ENCODE data around the gene BCR.

The BCR gene

GRCh38 chr22:23220485-23221350 is 40.4 kb downstream of the BCR start:
- Histone ChIP-seq H3K9me3 (ENCODE audit: insufficient read depth, low read depth, low read length) (no peaks in the 10 kb centered on the region), H3K14ac (ENCODE audit: low read length) (no peak overlapping the region), H3K27ac (ENCODE audit: low read depth, low read length) (no peak overlapping the region), H3K79me1 (ENCODE audit: low read length) (no peaks in the 10 kb centered on the region), H4K91ac (ENCODE audit: low read depth, low read length) (no peak overlapping the region), H3K23ac (ENCODE audit: low read length) (no peak overlapping the region), H3K4me2 (ENCODE audit: low read length) (no peak overlapping the region), H2BK120ac (ENCODE audit: insufficient read depth, low read length, poor library complexity) (no peak overlapping the region), H3K4me1 (ENCODE audit: control insufficient read depth in 1 of 2, insufficient read depth in 2 of 2, low read length in 2 of 2) (peaks cover 25 to 41% of the 10 kb centered on the region in 2 experiments), H4K8ac (ENCODE audit: low read depth, low read length) (no peak overlapping the region), H4K12ac (ENCODE audit: low read depth, low read length) (no peak overlapping the region), H3K4ac (ENCODE audit: low read depth, low read length) (peak overlapping the region; percentile 76), H3K9ac (ENCODE audit: low read length) (no peak overlapping the region), H3K27me3 (ENCODE audit: insufficient read depth, low read length) (no peaks in the 10 kb centered on the region), H3K4me3 (ENCODE audit: low read depth, low read length) (no peak overlapping the region), H3K79me2 (ENCODE audit: control insufficient read depth, insufficient read depth, low read length, poor library complexity) (peaks cover 27% of the 10 kb centered on the region), H3K36me3 (ENCODE audit: control insufficient read depth in 1 of 2, insufficient read depth in 2 of 2, low read length in 2 of 2) (peaks cover 0 to 6% of the 10 kb centered on the region in 2 experiments), H2AK5ac (ENCODE audit: low read length) (no peak overlapping the region), H3K18ac (ENCODE audit: low read length) (no peak overlapping the region), H2BK12ac (ENCODE audit: low read length) (no peak overlapping the region), H2BK5ac (ENCODE audit: low read depth, low read length, poor library complexity) (no peak overlapping the region), H2AFZ (ENCODE audit: insufficient read depth, low read length, poor library complexity) (no peak overlapping the region)
- no CpG with 5 or more reads among the region's 11 CpGs for WGBS (ENCODE audit: extremely low coverage, insufficient coverage, insufficient read length)
- peak; percentile 79 to 80 for DNase-seq

- H3K4me3 ChIP-seq (ENCODE audit: low read depth, low read length) = no peak overlapping the region
- H3K14ac ChIP-seq (ENCODE audit: low read length) = no peak overlapping the region
- no CpG with 5 or more reads among the region's 3 CpGs for WGBS (ENCODE audit: extremely low coverage, insufficient coverage, insufficient read length)
- H3K9ac ChIP-seq (ENCODE audit: low read length) = no peak overlapping the region
- no peak overlapping the region for H4K91ac ChIP-seq (ENCODE audit: low read depth, low read length)
- H4K12ac ChIP-seq (ENCODE audit: low read depth, low read length) = no peak overlapping the region
- H3K4me1 ChIP-seq (ENCODE audit: control insufficient read depth in 1 of 2, insufficient read depth in 2 of 2, low read length in 2 of 2) = peaks cover 25 to 41% of the 10 kb centered on the region in 2 experiments
- no peaks in the 10 kb centered on the region for H3K9me3 ChIP-seq (ENCODE audit: insufficient read depth, low read depth, low read length)
- no peak overlapping the region for H2BK12ac ChIP-seq (ENCODE audit: low read length)
- H3K27ac ChIP-seq (ENCODE audit: low read depth, low read length) = no peak overlapping the region
- H2AK5ac ChIP-seq (ENCODE audit: low read length) = no peak overlapping the region
- H3K36me3 ChIP-seq (ENCODE audit: control insufficient read depth in 1 of 2, insufficient read depth in 2 of 2, low read length in 2 of 2) = peaks cover 0 to 6% of the 10 kb centered on the region in 2 experiments
- no peak overlapping the region for H2AFZ ChIP-seq (ENCODE audit: insufficient read depth, low read length, poor library complexity)
- H3K27me3 ChIP-seq (ENCODE audit: insufficient read depth, low read length) = no peaks in the 10 kb centered on the region
- no peak overlapping the region for H4K8ac ChIP-seq (ENCODE audit: low read depth, low read length)
- no peak for DNase-seq
- H3K79me1 ChIP-seq (ENCODE audit: low read length) = no peaks in the 10 kb centered on the region
- H3K18ac ChIP-seq (ENCODE audit: low read length) = no peak overlapping the region
- no peak overlapping the region for H3K4me2 ChIP-seq (ENCODE audit: low read length)
- no peak overlapping the region for H3K23ac ChIP-seq (ENCODE audit: low read length)
- no peak overlapping the region for H2BK120ac ChIP-seq (ENCODE audit: insufficient read depth, low read length, poor library complexity)
- H3K79me2 ChIP-seq (ENCODE audit: control insufficient read depth, insufficient read depth, low read length, poor library complexity) = peaks cover 28% of the 10 kb centered on the region
- peak overlapping the region; percentile 76 for H3K4ac ChIP-seq (ENCODE audit: low read depth, low read length)
- H2BK5ac ChIP-seq (ENCODE audit: low read depth, low read length, poor library complexity) = no peak overlapping the region
These were observed 41.1 kb downstream of the BCR start for GRCh38 chr22:23221351-23221804.

GRCh38 chr22:23222033-23222792 is 41.9 kb downstream of the BCR start:
- H3K18ac ChIP-seq (ENCODE audit: low read length) = no peak overlapping the region
- H2AK5ac ChIP-seq (ENCODE audit: low read length) = no peak overlapping the region
- H3K9me3 ChIP-seq (ENCODE audit: insufficient read depth, low read depth, low read length) = no peaks in the 10 kb centered on the region
- H3K4me2 ChIP-seq (ENCODE audit: low read length) = no peak overlapping the region
- no peak overlapping the region for H4K8ac ChIP-seq (ENCODE audit: low read depth, low read length)
- no peaks in the 10 kb centered on the region for H3K79me1 ChIP-seq (ENCODE audit: low read length)
- no peak for DNase-seq
- H3K4me1 ChIP-seq (ENCODE audit: control insufficient read depth in 1 of 2, insufficient read depth in 2 of 2, low read length in 2 of 2) = peaks cover 25 to 36% of the 10 kb centered on the region in 2 experiments
- no peak overlapping the region for H3K9ac ChIP-seq (ENCODE audit: low read length)
- no peak overlapping the region for H3K14ac ChIP-seq (ENCODE audit: low read length)
- no peak overlapping the region for H2BK120ac ChIP-seq (ENCODE audit: insufficient read depth, low read length, poor library complexity)
- H3K4ac ChIP-seq (ENCODE audit: low read depth, low read length) = peak overlapping the region; percentile 25
- no peaks in the 10 kb centered on the region for H3K27me3 ChIP-seq (ENCODE audit: insufficient read depth, low read length)
- no peak overlapping the region for H2AFZ ChIP-seq (ENCODE audit: insufficient read depth, low read length, poor library complexity)
- peaks cover 26% of the 10 kb centered on the region for H3K79me2 ChIP-seq (ENCODE audit: control insufficient read depth, insufficient read depth, low read length, poor library complexity)
- H3K4me3 ChIP-seq (ENCODE audit: low read depth, low read length) = no peak overlapping the region
- H4K12ac ChIP-seq (ENCODE audit: low read depth, low read length) = no peak overlapping the region
- no peak overlapping the region for H4K91ac ChIP-seq (ENCODE audit: low read depth, low read length)
- no peak overlapping the region for H3K23ac ChIP-seq (ENCODE audit: low read length)
- H3K27ac ChIP-seq (ENCODE audit: low read depth, low read length) = no peak overlapping the region
- peaks cover 0 to 6% of the 10 kb centered on the region in 2 experiments for H3K36me3 ChIP-seq (ENCODE audit: control insufficient read depth in 1 of 2, insufficient read depth in 2 of 2, low read length in 2 of 2)
- 100% methylated on average over 1 of the region's 11 CpGs for WGBS (ENCODE audit: extremely low coverage, insufficient coverage, insufficient read length)
- no peak overlapping the region for H2BK5ac ChIP-seq (ENCODE audit: low read depth, low read length, poor library complexity)
- no peak overlapping the region for H2BK12ac ChIP-seq (ENCODE audit: low read length)

GRCh38 chr22:23222793-23223568 is 42.7 kb downstream of the BCR start:
- Histone ChIP-seq H3K14ac (ENCODE audit: low read length) (no peak overlapping the region), H3K4me1 (ENCODE audit: control insufficient read depth in 1 of 2, insufficient read depth in 2 of 2, low read length in 2 of 2) (peaks cover 24 to 31% of the 10 kb centered on the region in 2 experiments), H3K4me2 (ENCODE audit: low read length) (no peak overlapping the region), H3K9me3 (ENCODE audit: insufficient read depth, low read depth, low read length) (no peaks in the 10 kb centered on the region), H3K4me3 (ENCODE audit: low read depth, low read length) (no peak overlapping the region), H2BK120ac (ENCODE audit: insufficient read depth, low read length, poor library complexity) (no peak overlapping the region), H3K27me3 (ENCODE audit: insufficient read depth, low read length) (no peaks in the 10 kb centered on the region), H2AK5ac (ENCODE audit: low read length) (no peak overlapping the region), H4K91ac (ENCODE audit: low read depth, low read length) (no peak overlapping the region), H3K23ac (ENCODE audit: low read length) (no peak overlapping the region), H2AFZ (ENCODE audit: insufficient read depth, low read length, poor library complexity) (no peak overlapping the region), H2BK12ac (ENCODE audit: low read length) (no peak overlapping the region), H4K12ac (ENCODE audit: low read depth, low read length) (no peak overlapping the region), H3K27ac (ENCODE audit: low read depth, low read length) (no peak overlapping the region), H4K8ac (ENCODE audit: low read depth, low read length) (no peak overlapping the region), H2BK5ac (ENCODE audit: low read depth, low read length, poor library complexity) (no peak overlapping the region), H3K36me3 (ENCODE audit: control insufficient read depth in 1 of 2, insufficient read depth in 2 of 2, low read length in 2 of 2) (peaks cover 0 to 6% of the 10 kb centered on the region in 2 experiments), H3K79me2 (ENCODE audit: control insufficient read depth, insufficient read depth, low read length, poor library complexity) (peaks cover 30% of the 10 kb centered on the region), H3K9ac (ENCODE audit: low read length) (no peak overlapping the region), H3K79me1 (ENCODE audit: low read length) (no peaks in the 10 kb centered on the region), H3K18ac (ENCODE audit: low read length) (no peak overlapping the region), H3K4ac (ENCODE audit: low read depth, low read length) (peak overlapping the region; percentile 25)
- no peak for DNase-seq
- no CpG with 5 or more reads among the region's 4 CpGs for WGBS (ENCODE audit: extremely low coverage, insufficient coverage, insufficient read length)

All from trophoblast cell (in vitro differentiated cells and primary cell).